ENCODE data around the gene SEMA6A. TPM values are rescaled to one million over a fixed set of nuclear protein-coding genes. Genes with fewer than 3 reads are reported as not detected.

The SEMA6A gene
- total RNA-seq, 2 experiments from 2014 or later = 0.10 to 0.14 TPM

GRCh38 chr5:116507941-116508655 is 66.5 kb downstream of the SEMA6A start:
- DNase-seq = no peak
- Mint-ChIP-seq H3K27ac (no peak overlapping the region), H3K9me3 (no peaks in the 10 kb centered on the region), H3K36me3 (ENCODE audit: low read depth) (no peaks in the 10 kb centered on the region), H3K27me3 (ENCODE audit: low read depth) (no peaks in the 10 kb centered on the region), H3K4me3 (no peak overlapping the region), H3K4me1 (ENCODE audit: low read depth) (no peaks in the 10 kb centered on the region)
- intact Hi-C loops (cut with micrococcal nuclease) = no loop called here
- CTCF ChIA-PET = interaction anchor here (0.6 kb wide), 1 partner anchor 185 kb away, joined by 3 read pairs; no protein-coding TSS in a partner anchor

DNA sequence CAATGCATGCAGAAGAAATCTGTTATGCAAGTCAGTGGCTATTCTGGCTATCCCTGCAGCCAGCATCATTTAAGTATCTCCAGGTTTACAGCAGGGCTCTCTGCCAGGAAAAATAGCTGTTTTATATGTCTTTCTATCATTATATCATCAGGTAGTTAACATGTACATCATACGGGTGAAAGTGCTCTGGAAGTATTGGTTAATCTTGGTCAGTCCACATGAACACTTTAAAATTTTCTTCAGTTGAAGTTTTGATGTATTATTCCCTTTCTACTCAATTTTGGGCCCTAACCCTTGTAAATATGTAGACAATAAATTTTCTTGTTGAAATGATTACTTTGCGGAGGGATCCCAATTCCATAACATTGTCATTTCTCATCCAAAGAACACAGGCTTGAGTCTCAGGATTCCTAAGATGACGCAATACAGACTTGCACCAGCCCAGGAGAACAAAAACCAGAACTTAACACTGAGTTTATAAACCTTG is 67.5 kb downstream of the SEMA6A start:
- Mint-ChIP-seq H3K4me1 (ENCODE audit: low read depth) (no peaks in the 10 kb centered on the region), H3K4me3 (no peak overlapping the region), H3K27ac (no peak overlapping the region), H3K9me3 (no peaks in the 10 kb centered on the region), H3K36me3 (ENCODE audit: low read depth) (no peaks in the 10 kb centered on the region), H3K27me3 (ENCODE audit: low read depth) (no peaks in the 10 kb centered on the region)
- CTCF ChIA-PET = no interaction called here
- no peak for DNase-seq
- intact Hi-C loops (cut with micrococcal nuclease) = no loop called here

- Mint-ChIP-seq H3K4me1 (ENCODE audit: low read depth) (no peaks in the 10 kb centered on the region), H3K27ac (no peak overlapping the region), H3K27me3 (ENCODE audit: low read depth) (no peaks in the 10 kb centered on the region), H3K9me3 (no peaks in the 10 kb centered on the region), H3K36me3 (ENCODE audit: low read depth) (no peaks in the 10 kb centered on the region), H3K4me3 (no peak overlapping the region)
- DNase-seq = no peak
- CTCF ChIA-PET = no interaction called here
- intact Hi-C loops (cut with micrococcal nuclease) = no loop called here
Observed at GRCh38 chr5:116506488-116506887, 68.1 kb downstream of the SEMA6A start.

GRCh38 chr5:116504593-116505166 is 69.9 kb downstream of the SEMA6A start:
- Mint-ChIP-seq H3K4me1 (ENCODE audit: low read depth) (no peaks in the 10 kb centered on the region), H3K4me3 (no peak overlapping the region), H3K9me3 (no peaks in the 10 kb centered on the region), H3K36me3 (ENCODE audit: low read depth) (no peaks in the 10 kb centered on the region), H3K27ac (no peak overlapping the region), H3K27me3 (ENCODE audit: low read depth) (no peaks in the 10 kb centered on the region)
- intact Hi-C loops (cut with micrococcal nuclease) = no loop called here
- CTCF ChIA-PET = no interaction called here
- DNase-seq = no peak

GRCh38 chr5:116502616-116503015 is 72.0 kb downstream of the SEMA6A start:
- H3K4me3 Mint-ChIP-seq = no peak overlapping the region
- CTCF ChIA-PET = interaction anchor here (0.6 kb wide), 1 partner anchor 277 kb away, joined by 3 read pairs; no protein-coding TSS in a partner anchor
- no peak overlapping the region for H3K27ac Mint-ChIP-seq

GRCh38 chr5:116502138-116502537 is 72.5 kb downstream of the SEMA6A start:
- intact Hi-C loops (cut with micrococcal nuclease) = no loop called here

More at GRCh38 chr5:116502616-116503015, 72.0 kb downstream of the SEMA6A start:
- no peaks in the 10 kb centered on the region for H3K4me1 Mint-ChIP-seq (ENCODE audit: low read depth)
- no peaks in the 10 kb centered on the region for H3K36me3 Mint-ChIP-seq (ENCODE audit: low read depth)
- no peak for DNase-seq
- no peaks in the 10 kb centered on the region for H3K9me3 Mint-ChIP-seq
- intact Hi-C loops (cut with micrococcal nuclease) = no loop called here
- H3K27me3 Mint-ChIP-seq (ENCODE audit: low read depth) = no peaks in the 10 kb centered on the region

GRCh38 chr5:116498503-116499048 is 76.0 kb downstream of the SEMA6A start:
- Mint-ChIP-seq H3K27me3 (ENCODE audit: low read depth) (no peaks in the 10 kb centered on the region), H3K9me3 (no peaks in the 10 kb centered on the region), H3K36me3 (ENCODE audit: low read depth) (no peaks in the 10 kb centered on the region), H3K4me3 (no peak overlapping the region), H3K27ac (no peak overlapping the region), H3K4me1 (ENCODE audit: low read depth) (no peaks in the 10 kb centered on the region)
- intact Hi-C loops (cut with micrococcal nuclease) = loop anchor here (10.0 kb wide), 1 partner anchor 364 kb away; no protein-coding TSS in a partner anchor
- CTCF ChIA-PET = interaction anchor here (0.5 kb wide), 1 partner anchor 92 kb away, joined by 3 read pairs; no protein-coding TSS in a partner anchor
- no peak for DNase-seq

More at GRCh38 chr5:116502138-116502537, 72.5 kb downstream of the SEMA6A start:
- H3K27me3 Mint-ChIP-seq (ENCODE audit: low read depth) = no peaks in the 10 kb centered on the region
- no peaks in the 10 kb centered on the region for H3K36me3 Mint-ChIP-seq (ENCODE audit: low read depth)
- no peaks in the 10 kb centered on the region for H3K4me1 Mint-ChIP-seq (ENCODE audit: low read depth)
- DNase-seq = no peak
- H3K4me3 Mint-ChIP-seq = no peak overlapping the region
- CTCF ChIA-PET = no interaction called here
- no peaks in the 10 kb centered on the region for H3K9me3 Mint-ChIP-seq
- no peak overlapping the region for H3K27ac Mint-ChIP-seq

- no peak overlapping the region for H3K27ac Mint-ChIP-seq
- no peaks in the 10 kb centered on the region for H3K36me3 Mint-ChIP-seq (ENCODE audit: low read depth)
- H3K9me3 Mint-ChIP-seq = no peaks in the 10 kb centered on the region
- no peak overlapping the region for H3K4me3 Mint-ChIP-seq
- CTCF ChIA-PET = no interaction called here
- DNase-seq = no peak
- intact Hi-C loops (cut with micrococcal nuclease) = loop anchor here (10.0 kb wide), 1 partner anchor 363 kb away; no protein-coding TSS in a partner anchor
- H3K4me1 Mint-ChIP-seq (ENCODE audit: low read depth) = no peaks in the 10 kb centered on the region
- H3K27me3 Mint-ChIP-seq (ENCODE audit: low read depth) = no peaks in the 10 kb centered on the region
Observed at GRCh38 chr5:116497631-116498030, 77.0 kb downstream of the SEMA6A start.

GRCh38 chr5:116495786-116496357 is 78.8 kb downstream of the SEMA6A start:
- CTCF ChIA-PET = no interaction called here
- no peak overlapping the region for H3K27ac Mint-ChIP-seq

DNA sequence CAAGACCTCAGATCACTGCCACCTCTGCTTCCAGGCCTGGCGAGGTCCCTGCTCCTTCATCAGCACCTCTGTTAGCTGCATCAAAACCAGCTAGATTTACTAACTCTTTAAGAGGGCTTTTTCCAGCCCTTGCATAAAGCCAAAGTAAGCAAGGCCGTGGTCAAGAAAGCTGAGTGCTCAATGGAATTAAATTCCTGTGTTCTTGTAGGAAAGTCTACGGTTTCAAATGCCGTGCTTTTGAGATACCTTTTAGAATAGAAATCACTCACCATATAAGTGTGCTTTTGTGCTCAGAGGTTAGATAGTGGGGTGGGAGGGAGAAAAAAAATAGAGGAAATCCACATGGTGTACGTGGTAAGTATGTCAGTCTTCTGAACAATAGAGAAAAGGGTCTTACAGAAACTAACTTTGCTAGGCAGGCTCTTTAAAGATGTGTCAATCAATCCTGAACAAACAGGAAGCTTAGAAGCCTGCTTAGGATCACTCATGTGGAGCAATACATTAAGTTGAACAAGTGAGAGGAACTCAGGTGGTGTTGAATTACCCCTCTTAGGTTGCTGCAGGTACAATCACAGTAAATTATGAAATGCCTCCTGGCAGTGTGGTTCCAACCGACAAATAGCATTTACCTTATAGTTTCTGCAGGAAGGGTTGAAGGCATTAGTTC is 79.7 kb downstream of the SEMA6A start:
- CTCF ChIA-PET = no interaction called here
- Mint-ChIP-seq H3K4me1 (ENCODE audit: low read depth) (peaks cover 15% of the 10 kb centered on the region), H3K27me3 (ENCODE audit: low read depth) (no peaks in the 10 kb centered on the region), H3K9me3 (no peaks in the 10 kb centered on the region), H3K36me3 (ENCODE audit: low read depth) (no peaks in the 10 kb centered on the region), H3K27ac (no peak overlapping the region), H3K4me3 (no peak overlapping the region)
- no peak for DNase-seq
- intact Hi-C loops (cut with micrococcal nuclease) = loop anchor here (10.0 kb wide), 1 partner anchor 360 kb away; no protein-coding TSS in a partner anchor

More at GRCh38 chr5:116495786-116496357, 78.8 kb downstream of the SEMA6A start:
- intact Hi-C loops (cut with micrococcal nuclease) = loop anchor here (10.0 kb wide), 1 partner anchor 361 kb away; no protein-coding TSS in a partner anchor
- peaks cover 12% of the 10 kb centered on the region for H3K4me1 Mint-ChIP-seq (ENCODE audit: low read depth)
- no peak for DNase-seq
- no peaks in the 10 kb centered on the region for H3K9me3 Mint-ChIP-seq
- no peaks in the 10 kb centered on the region for H3K27me3 Mint-ChIP-seq (ENCODE audit: low read depth)
- no peak overlapping the region for H3K4me3 Mint-ChIP-seq
- H3K36me3 Mint-ChIP-seq (ENCODE audit: low read depth) = no peaks in the 10 kb centered on the region

DNA sequence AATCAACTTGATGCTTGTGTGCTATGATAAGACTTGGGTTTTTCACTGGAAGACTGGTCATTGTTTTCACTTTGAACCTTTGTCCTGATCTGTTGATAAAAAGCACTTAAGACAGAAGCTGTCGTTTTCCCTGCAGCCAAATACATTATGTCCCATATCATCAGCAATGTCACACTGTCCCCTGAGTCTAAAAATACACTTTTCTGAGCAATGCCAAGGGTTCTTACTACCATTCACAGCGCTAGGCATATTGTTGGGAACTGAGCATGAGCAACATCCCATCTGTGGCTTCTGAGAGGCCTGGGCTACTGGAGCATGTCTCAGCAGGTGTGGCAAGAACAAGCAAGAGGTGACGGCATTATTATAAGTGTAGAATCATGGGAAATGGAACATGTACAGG is 81.8 kb downstream of the SEMA6A start:
- CTCF ChIA-PET = no interaction called here
- Mint-ChIP-seq H3K36me3 (ENCODE audit: low read depth) (no peaks in the 10 kb centered on the region), H3K27me3 (ENCODE audit: low read depth) (no peaks in the 10 kb centered on the region)

More for the DNA sequence above, 81.8 kb downstream of the SEMA6A start:
- DNase-seq = no peak
- intact Hi-C loops (cut with micrococcal nuclease) = loop anchor here (10.0 kb wide), 1 partner anchor 358 kb away; no protein-coding TSS in a partner anchor
- H3K9me3 Mint-ChIP-seq = no peaks in the 10 kb centered on the region
- no peak overlapping the region for H3K27ac Mint-ChIP-seq
- no peak overlapping the region for H3K4me3 Mint-ChIP-seq
- H3K4me1 Mint-ChIP-seq (ENCODE audit: low read depth) = peaks cover 15% of the 10 kb centered on the region
